ENCODE results near the gene CAMK2G.

GRCh38 chr10:73762915-73763314 lies 111.4 kb downstream of the CAMK2G start:
- no peak for TF ChIP-seq POLR2A (IDR thresholded peaks at IDR 0.05)
- no peak for TF ChIP-seq CTCF (IDR thresholded peaks at IDR 0.05)

Data from right lobe of liver (tissue), 4 donors.